Parathyroid adenoma (tissue), 2 donors: Measurements from ENCODE around the gene STXBP6.

Experiments
- H2AFZ ChIP-seq: fragments of 300-600 bp; sonication (generic); one replicate; pipeline ENCODE4 v1.7.0; 2017; ENCODE audit warnings: antibody characterized with exemption, mild to moderate bottlenecking
- H3K27ac ChIP-seq: fragments of 300-600 bp; sonication (generic); one replicate; pipeline ENCODE4 v1.7.0; 2017
- H3K27me3 ChIP-seq: fragments of 300-600 bp; sonication (generic); one replicate; pipeline ENCODE4 v1.7.0; 2017; ENCODE audit warnings: low read length; ENCODE audit not compliant: control insufficient read depth, insufficient read depth
- H3K36me3 ChIP-seq: fragments of 300-600 bp; sonication (generic); one replicate; pipeline ENCODE4 v1.7.0; 2017; ENCODE audit warnings: low read length; ENCODE audit not compliant: control insufficient read depth, insufficient read depth
- H3K4me1 ChIP-seq: fragments of 300-600 bp; sonication (generic); one replicate; pipeline ENCODE4 v1.7.0; 2017; ENCODE audit warnings: control low read depth
- H3K4me2 ChIP-seq: fragments of 300-600 bp; sonication (generic); one replicate; pipeline ENCODE4 v1.7.0; 2017; ENCODE audit warnings: low read length
- H3K4me3 ChIP-seq: fragments of 300-600 bp; sonication (generic); one replicate; pipeline ENCODE4 v1.7.0; 2017; ENCODE audit warnings: low read depth, low read length
- H3K79me2 ChIP-seq: fragments of 300-600 bp; sonication (generic); one replicate; pipeline ENCODE4 v1.7.0; 2017; ENCODE audit warnings: control low read depth
- H3K9ac ChIP-seq: fragments of 300-600 bp; sonication (generic); one replicate; pipeline ENCODE4 v1.7.0; 2017; ENCODE audit warnings: mild to moderate bottlenecking
- H3K9me3 ChIP-seq: fragments of 300-600 bp; sonication (generic); one replicate; pipeline ENCODE4 v1.7.0; 2017; ENCODE audit warnings: low read length; ENCODE audit not compliant: control insufficient read depth
- CTCF ChIP-seq: fragments of 300-600 bp; sonication (generic); IDR thresholded peaks from one replicate; pipeline ENCODE4 v1.7.0; 2017; ENCODE audit warnings: antibody characterized with exemption, mild to moderate bottlenecking
- donor health status: primary hyperparathyroidism.

STXBP6 gene

GRCh38 chr14:25049093-25049567 is 817 bp downstream of the STXBP6 start:
- no peak for TF ChIP-seq CTCF
- Histone ChIP-seq H3K4me2 (peak overlapping the region; percentile 90), H3K9ac (no peak overlapping the region), H3K79me2 (no peaks in the 10 kb centered on the region), H3K9me3 (no peaks in the 10 kb centered on the region), H3K4me3 (peak overlapping the region; percentile 66), H3K27ac (no peak overlapping the region), H2AFZ (peak overlapping the region; percentile 68), H3K4me1 (peaks cover 13% of the 10 kb centered on the region), H3K36me3 (no peaks in the 10 kb centered on the region), H3K27me3 (no peaks in the 10 kb centered on the region)

- Histone ChIP-seq H3K4me1 (peaks cover 13% of the 10 kb centered on the region), H3K9ac (no peak overlapping the region), H2AFZ (peak overlapping the region; percentile 41), H3K4me3 (peak overlapping the region; percentile 66), H3K9me3 (no peaks in the 10 kb centered on the region), H3K4me2 (peak overlapping the region; percentile 90), H3K27ac (peak overlapping the region; percentile 12), H3K27me3 (no peaks in the 10 kb centered on the region), H3K79me2 (no peaks in the 10 kb centered on the region), H3K36me3 (no peaks in the 10 kb centered on the region)
- no peak for TF ChIP-seq CTCF
Observed at GRCh38 chr14:25048170-25049016, 1.6 kb downstream of the STXBP6 start.

- Histone ChIP-seq H3K4me3 (no peak overlapping the region), H3K4me1 (peaks cover 13% of the 10 kb centered on the region), H3K27ac (no peak overlapping the region), H3K27me3 (no peaks in the 10 kb centered on the region), H3K9me3 (no peaks in the 10 kb centered on the region), H3K79me2 (no peaks in the 10 kb centered on the region), H3K9ac (no peak overlapping the region), H3K36me3 (no peaks in the 10 kb centered on the region), H3K4me2 (no peak overlapping the region), H2AFZ (no peak overlapping the region)
- no peak for TF ChIP-seq CTCF
Observed at GRCh38 chr14:25046301-25046943, 3.5 kb downstream of the STXBP6 start.

- Histone ChIP-seq H3K79me2 (no peaks in the 10 kb centered on the region), H3K4me3 (no peak overlapping the region), H3K9me3 (no peaks in the 10 kb centered on the region), H3K9ac (no peak overlapping the region), H2AFZ (no peak overlapping the region), H3K27ac (no peak overlapping the region), H3K4me1 (peaks cover 11% of the 10 kb centered on the region), H3K4me2 (no peak overlapping the region), H3K36me3 (no peaks in the 10 kb centered on the region), H3K27me3 (no peaks in the 10 kb centered on the region)
- TF ChIP-seq CTCF = no peak
Observed at GRCh38 chr14:25044106-25044698, 5.7 kb downstream of the STXBP6 start.
